ENCODE measurements around the gene SKOR2.

- TF ChIP-seq CTCF (IDR thresholded peaks at IDR 0.05; ENCODE audit: insufficient read depth, low read depth, low read length), result no peak
- no peak for TF ChIP-seq EZH2 (IDR thresholded peaks at IDR 0.05; ENCODE audit: insufficient read depth, low read length)
These were observed 76.8 kb downstream of the SKOR2 start for GRCh38 chr18:47174545-47175116.

All from astrocyte (in vitro differentiated cells and primary cell).